Peyer's patch (tissue), 4 donors: ENCODE results near the gene STYXL1.

Source experiments
- CTCF ChIP-seq, 6 experiments: fragments of 450-650 bp in 4 of 6; fragments of 200-600 bp in 2 of 6; sonication (generic) in 1 of 6; IDR thresholded peaks; one replicate each; pipeline ENCODE4 v1.5.1; 2017 to 2019; ENCODE audit warnings: antibody characterized with exemption in 6 of 6, mild to moderate bottlenecking in 3 of 6, moderate library complexity in 1 of 6
- POLR2A ChIP-seq, 2 donors: fragments of 450-650 bp; IDR thresholded peaks; one replicate each; pipeline ENCODE4 v1.5.1; 2017; ENCODE audit warnings: antibody characterized with exemption in 2 of 2, mild to moderate bottlenecking in 2 of 2, moderate library complexity in 2 of 2

DNA sequence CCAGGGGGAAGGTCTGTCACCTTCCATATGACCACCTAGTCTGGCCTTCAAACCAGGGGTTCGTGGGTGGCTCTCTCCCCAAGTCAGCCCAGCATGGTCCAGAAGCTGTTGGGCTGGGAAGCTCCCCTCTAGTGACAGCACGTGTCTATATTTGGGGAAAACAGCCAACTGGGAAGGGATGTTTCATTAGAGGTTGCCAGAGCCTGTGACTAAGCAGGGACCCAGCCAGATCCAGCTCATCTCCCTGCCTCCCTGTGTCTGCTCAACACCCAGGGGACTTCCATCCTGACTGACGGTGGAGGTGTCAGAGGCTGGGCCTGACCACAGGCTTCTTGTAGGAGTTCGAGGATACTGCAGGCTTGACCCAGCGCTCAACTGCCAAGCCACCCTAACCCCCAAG, 10.5 kb downstream of the STYXL1 start:
- TF ChIP-seq CTCF (IDR thresholded peaks at IDR 0.05): no peak
- TF ChIP-seq POLR2A (IDR thresholded peaks at IDR 0.05): no peak
